ENCODE measurements around the gene AMBRA1.
A peak's percentile ranks its signal among the peaks of the same experiment; 100 is the strongest.

AMBRA1 gene

GRCh38 chr11:46348566-46349401 lies 245.0 kb downstream of the AMBRA1 start:
- no peak for DNase-seq (ENCODE audit: low read depth in 2 of 2)

DNA sequence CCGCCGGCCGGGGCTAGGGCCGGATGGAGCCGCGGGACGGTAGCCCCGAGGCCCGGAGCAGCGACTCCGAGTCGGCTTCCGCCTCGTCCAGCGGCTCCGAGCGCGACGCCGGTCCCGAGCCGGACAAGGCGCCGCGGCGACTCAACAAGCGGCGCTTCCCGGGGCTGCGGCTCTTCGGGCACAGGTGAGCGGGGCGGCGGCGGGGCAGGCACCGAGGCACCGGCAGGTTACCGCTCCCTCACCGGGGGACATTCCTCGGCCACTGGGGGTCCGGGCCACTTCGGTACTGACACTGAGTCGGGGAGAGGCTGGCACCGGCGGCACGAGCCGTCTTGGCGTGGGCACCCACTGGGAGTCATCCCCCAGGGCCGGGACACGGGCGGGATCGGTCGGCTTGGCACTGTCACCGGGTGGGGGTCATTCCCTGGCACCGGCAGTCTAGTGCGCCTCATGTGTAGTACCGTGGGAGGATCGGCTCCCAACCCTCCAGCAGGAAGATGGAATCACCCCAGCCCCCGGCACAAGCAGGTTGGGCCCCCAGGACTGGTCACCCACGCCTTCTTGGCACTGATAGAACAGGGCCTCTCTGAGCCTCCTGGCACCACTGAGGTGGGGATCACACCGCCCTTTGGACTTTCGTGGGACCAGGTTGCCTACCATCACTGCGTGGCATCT lies 246.0 kb downstream of the AMBRA1 start:
- DNase-seq (ENCODE audit: low read depth in 2 of 2) = no peak

GRCh38 chr11:46346886-46347636 lies 246.8 kb downstream of the AMBRA1 start, which contains the start of gene DGKZ:
Gene DGKZ (plus strand): TSS chr11:46347463. CDS start chr11:46347660, 197 bp downstream.
- peak; percentile 81 to 87 for DNase-seq (ENCODE audit: low read depth in 2 of 2)

All from stimulated activated CD4-positive, alpha-beta T cell treated with anti-CD3 and anti-CD28 coated beads, Interleukin-1b, Interleukin-23, amount 100 ng/mL, for 4 hours (primary cell).